AG09319 (cell line): ENCODE data around the gene DCLK2.
A peak's percentile ranks its signal among the peaks of the same experiment; 100 is the strongest.

Experiments used
- DNase-seq: peaks from one replicate; pipeline ENCODE4 v3.0.0-alpha.2; 2010; ENCODE audit warnings: low read depth; ENCODE audit errors: extremely low read depth
- TF ChIP-seq, protein P1 (sequence below): IDR thresholded peaks from 2 replicates; pipeline ENCODE4 v1.5.1; 2011; ENCODE audit warnings: low read depth, mild to moderate bottlenecking, inconsistent platforms, low read length, moderate library complexity

DCLK2 gene

DNA sequence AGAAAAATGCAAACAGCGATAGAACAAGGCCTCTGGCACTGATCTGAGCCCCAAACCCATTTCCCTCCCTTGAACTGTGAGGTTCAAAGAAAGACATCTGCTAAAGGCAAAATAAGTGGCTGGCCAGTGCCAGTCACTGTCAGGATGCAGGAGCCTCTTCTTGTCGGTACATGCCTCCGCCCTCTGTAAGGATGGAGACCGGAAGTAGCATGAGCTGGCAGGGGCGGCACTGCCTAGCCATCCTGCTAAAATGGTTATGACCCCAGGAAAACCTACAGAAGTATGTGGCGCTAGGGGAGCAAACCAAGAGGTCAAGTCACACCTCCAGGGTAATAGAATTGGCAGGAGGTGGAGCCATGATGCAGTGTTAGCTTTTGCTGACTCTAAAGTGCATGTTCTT is 180.3 kb downstream of the DCLK2 start:
- no peak for DNase-seq
- TF ChIP-seq, protein P1, sequence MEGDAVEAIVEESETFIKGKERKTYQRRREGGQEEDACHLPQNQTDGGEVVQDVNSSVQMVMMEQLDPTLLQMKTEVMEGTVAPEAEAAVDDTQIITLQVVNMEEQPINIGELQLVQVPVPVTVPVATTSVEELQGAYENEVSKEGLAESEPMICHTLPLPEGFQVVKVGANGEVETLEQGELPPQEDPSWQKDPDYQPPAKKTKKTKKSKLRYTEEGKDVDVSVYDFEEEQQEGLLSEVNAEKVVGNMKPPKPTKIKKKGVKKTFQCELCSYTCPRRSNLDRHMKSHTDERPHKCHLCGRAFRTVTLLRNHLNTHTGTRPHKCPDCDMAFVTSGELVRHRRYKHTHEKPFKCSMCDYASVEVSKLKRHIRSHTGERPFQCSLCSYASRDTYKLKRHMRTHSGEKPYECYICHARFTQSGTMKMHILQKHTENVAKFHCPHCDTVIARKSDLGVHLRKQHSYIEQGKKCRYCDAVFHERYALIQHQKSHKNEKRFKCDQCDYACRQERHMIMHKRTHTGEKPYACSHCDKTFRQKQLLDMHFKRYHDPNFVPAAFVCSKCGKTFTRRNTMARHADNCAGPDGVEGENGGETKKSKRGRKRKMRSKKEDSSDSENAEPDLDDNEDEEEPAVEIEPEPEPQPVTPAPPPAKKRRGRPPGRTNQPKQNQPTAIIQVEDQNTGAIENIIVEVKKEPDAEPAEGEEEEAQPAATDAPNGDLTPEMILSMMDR, result no peak

DNA sequence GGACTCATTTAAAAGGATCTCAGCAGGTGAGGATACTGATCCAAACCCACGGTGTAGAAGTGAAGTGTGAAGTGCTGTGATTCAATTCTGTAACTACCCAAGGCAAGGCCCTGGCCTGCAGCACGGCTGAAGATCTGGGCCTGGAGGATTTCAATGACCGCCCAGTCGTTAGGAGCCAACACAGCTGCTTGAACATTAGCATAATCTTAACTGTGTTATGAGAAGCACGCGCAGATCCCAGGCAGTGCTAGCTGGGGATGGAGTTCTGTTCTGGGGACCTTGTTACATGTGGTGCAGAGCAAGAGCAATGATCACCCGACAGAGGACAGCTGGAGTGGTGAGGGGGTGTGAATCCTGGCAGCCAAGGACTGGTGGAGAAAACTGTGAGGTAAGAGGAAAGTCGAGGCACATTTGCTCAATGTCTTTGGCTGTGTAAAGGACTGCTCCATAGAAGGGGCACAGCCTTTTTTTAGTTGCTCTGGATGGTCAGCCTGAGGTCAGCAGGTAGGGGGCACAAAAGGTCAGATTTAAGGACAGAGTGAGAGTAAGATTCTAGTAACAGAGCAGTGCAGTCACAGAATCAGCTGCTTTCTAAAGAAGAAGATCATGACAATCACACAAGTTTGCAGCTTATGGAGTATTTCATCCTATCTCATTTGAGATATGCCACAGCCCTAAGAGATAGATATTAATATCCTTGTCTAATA is 181.8 kb downstream of the DCLK2 start:
- DNase-seq, result no peak
- TF ChIP-seq, protein P1, result no peak

DNA sequence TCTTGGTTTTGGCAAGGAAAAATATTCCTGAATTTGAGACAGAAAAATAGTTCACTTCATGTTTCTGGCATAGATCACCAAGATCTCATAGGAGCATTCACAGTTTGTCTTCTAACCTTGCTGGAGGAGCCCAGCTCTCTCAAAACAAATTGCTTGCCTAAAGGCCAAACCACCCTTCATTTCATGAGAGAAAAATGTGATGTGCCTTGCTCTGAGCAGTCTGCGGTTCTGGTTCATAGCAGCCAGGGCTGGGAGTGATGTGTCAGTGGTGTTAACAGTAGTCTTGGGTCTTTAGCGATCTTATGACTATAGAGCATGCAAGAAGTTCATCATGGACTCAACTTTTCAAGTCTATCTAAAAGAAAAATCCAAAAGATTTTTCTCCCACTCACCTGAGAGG is 183.3 kb downstream of the DCLK2 start:
- TF ChIP-seq, protein P1, result no peak
- peak; percentile 16 for DNase-seq

DNA sequence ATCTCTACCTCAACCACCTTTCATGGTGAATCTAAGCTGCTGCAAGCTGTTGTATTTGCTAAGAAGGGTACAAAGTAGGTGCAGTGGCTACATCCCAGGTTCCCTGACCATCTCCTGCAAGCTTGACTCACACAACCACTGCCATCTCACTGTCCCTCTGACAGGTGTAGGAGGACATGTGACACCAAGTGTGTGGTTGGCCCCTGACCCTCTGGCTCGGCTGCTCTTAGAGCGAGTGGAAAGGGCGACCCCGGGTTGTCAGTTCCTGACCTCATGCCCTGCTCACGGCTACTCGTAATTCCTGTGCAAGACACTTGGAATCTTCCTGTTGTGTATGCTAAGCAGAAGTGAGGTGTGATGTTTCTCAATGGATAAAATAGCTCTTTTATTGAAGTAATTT is 184.4 kb downstream of the DCLK2 start:
- TF ChIP-seq, protein P1, result no peak
- no peak for DNase-seq

DNA sequence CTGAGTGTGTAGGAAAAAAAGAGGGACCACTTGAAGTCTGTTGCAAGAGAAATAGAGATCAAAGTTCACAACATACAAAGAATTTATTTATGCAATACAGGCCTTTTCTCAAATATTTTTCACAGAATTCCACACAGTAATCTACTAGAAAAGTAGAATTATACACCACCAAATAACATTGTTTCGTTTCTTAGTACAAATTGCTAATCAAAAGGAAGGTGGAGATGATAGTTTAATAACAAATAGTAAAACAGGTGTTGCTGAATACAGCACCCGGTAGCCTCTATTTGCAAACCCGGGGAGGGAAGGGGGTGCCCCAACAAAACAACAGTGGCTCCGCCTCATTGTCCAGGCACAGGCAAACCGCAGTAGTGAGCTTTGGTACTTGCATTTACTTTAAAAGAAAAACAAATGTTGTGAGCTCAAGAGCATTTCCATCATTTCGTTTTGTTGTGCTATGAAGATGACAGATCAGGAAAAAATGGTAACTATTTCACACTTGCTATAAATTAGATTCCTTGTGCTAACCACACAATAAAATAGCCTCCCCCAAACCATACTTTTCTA is 186.4 kb downstream of the DCLK2 start:
- DNase-seq, result no peak
- TF ChIP-seq, protein P1, result no peak

DNA sequence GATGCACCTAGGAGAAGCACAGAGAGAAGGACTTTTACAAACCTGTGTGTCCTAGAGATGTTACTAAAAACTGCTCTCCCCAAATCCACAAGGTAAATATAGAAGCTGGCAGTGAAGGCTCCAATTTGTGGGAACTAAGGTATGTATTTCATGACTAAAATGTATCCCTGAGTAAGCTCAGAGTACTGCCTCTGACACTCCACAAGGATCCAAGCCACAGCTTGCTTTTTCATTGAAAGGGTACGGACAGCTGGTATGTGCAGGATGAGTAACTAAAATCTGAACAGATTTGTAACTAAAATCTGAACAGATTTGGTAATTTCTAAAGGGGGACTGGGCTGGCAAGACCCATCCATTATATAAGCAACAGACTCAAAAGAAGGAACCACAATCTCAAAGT is 187.6 kb downstream of the DCLK2 start:
- TF ChIP-seq, protein P1, result no peak
- no peak for DNase-seq

DNA sequence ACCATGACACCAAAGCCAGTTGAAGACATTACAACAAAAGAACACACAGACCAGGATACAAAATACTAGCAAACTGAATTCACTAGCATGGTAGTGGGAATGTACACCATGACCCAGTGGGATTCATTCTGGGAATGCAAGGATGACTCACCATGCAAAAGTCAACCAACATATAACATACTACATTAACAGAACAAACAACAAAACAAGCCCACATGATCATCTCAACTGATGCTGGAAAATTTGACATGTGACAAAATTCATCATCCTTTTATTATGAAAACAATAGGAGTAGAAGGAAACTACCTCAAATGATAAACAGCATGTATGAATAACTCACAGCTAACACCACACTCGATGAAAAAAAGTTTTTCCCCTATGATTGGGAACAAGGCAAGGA is 190.2 kb downstream of the DCLK2 start:
- no peak for DNase-seq
- TF ChIP-seq, protein P1, result no peak
